B cell (primary cell): ENCODE results near the gene TRAPPC14. TPM values are rescaled to one million over a fixed set of nuclear protein-coding genes. Genes with fewer than 3 reads are reported as not detected.

Source experiments
- ATAC-seq: fragments of 200-7000 bp; cut with Tn5 transposase; one replicate; pipeline ENCODE4 v1.10.0; 2021; ENCODE audit warnings: low read depth, mild to moderate bottlenecking, moderate number of reproducible peaks, moderate library complexity
- CTCF ChIA-PET: fragments of 350-600 bp; sonication (Branson Sonifier 250); formaldehyde crosslinking; loops from one replicate; lab custom pipeline; 2021; ENCODE audit warnings: antibody characterized with exemption, inconsistent platforms; lab: Charles Lee
- POLR2A ChIA-PET: fragments of 350-600 bp; sonication (Branson Sonifier 250); formaldehyde crosslinking; loops from one replicate; lab custom pipeline; 2021; ENCODE audit warnings: antibody characterized with exemption; lab: Charles Lee
- DNase-seq: peaks from one replicate; pipeline ENCODE4 v3.0.0; 2013
- H2AFZ ChIP-seq: 2 replicates; pipeline ENCODE4 v1.6.1; 2012; ENCODE audit warnings: mild to moderate bottlenecking, low read depth, low read length; ENCODE audit not compliant: insufficient read depth, poor library complexity, severe bottlenecking
- H3K27ac ChIP-seq, 2 donors: 1 replicate in 1 of 2; 2 replicates in 1 of 2; pipeline ENCODE4 v1.5.1; 2012 to 2013; ENCODE audit warnings: low read length in 2 of 2, mild to moderate bottlenecking in 2 of 2, moderate library complexity in 1 of 2
- H3K27me3 ChIP-seq, 4 experiments: fragments of 200-600 bp in 1 of 4; sonication (generic) in 1 of 4; replicated peaks in 1 of 4; 1 replicate in 2 of 4; 2 replicates in 2 of 4; pipeline versions ENCODE4 v1.6.1 to v1.7.0; 2013 to 2016; ENCODE audit warnings: low read length in 3 of 4, mild to moderate bottlenecking in 2 of 4, mixed read lengths in 1 of 4, moderate library complexity in 1 of 4; ENCODE audit not compliant: insufficient read depth in 4 of 4, control insufficient read depth in 3 of 4; ENCODE audit errors: control extremely low read depth in 1 of 4
- H3K36me3 ChIP-seq, 2 experiments: replicated peaks in 1 of 2; 1 replicate in 1 of 2; 2 replicates in 1 of 2; pipeline versions ENCODE4 v1.6.1 to v1.7.1; 2013; ENCODE audit warnings: low read length in 1 of 2; ENCODE audit not compliant: insufficient read depth in 2 of 2, control insufficient read depth in 1 of 2; ENCODE audit errors: control extremely low read depth in 1 of 2, extremely low read depth in 1 of 2
- H3K4me1 ChIP-seq, 2 donors: fragments of 200-600 bp in 1 of 2; sonication (generic) in 1 of 2; 1 replicate in 1 of 2; 2 replicates in 1 of 2; pipeline versions ENCODE4 v1.5.1 to v1.6.1; 2013 to 2017; ENCODE audit warnings: low read length in 2 of 2; ENCODE audit not compliant: control insufficient read depth in 2 of 2, insufficient read depth in 2 of 2
- H3K4me2 ChIP-seq: replicated peaks from 2 replicates; pipeline ENCODE3; 2012; ENCODE audit warnings: mild to moderate bottlenecking, low read depth, low read length; ENCODE audit not compliant: poor library complexity, severe bottlenecking
- H3K4me3 ChIP-seq, 5 experiments: fragments of 200-600 bp in 1 of 5; sonication (generic) in 1 of 5; 1 replicate in 3 of 5; 2 replicates in 2 of 5; pipeline versions ENCODE4 v1.5.1 to v1.7.0; 2011 to 2016; ENCODE audit warnings: low read length in 4 of 5, mild to moderate bottlenecking in 4 of 5, low read depth in 2 of 5, control low read depth in 1 of 5, moderate library complexity in 1 of 5; ENCODE audit not compliant: insufficient read depth in 1 of 5; ENCODE audit errors: control extremely low read depth in 1 of 5, extremely low read depth in 1 of 5
- H3K79me2 ChIP-seq: fragments of 200-600 bp; sonication (generic); one replicate; pipeline ENCODE4 v1.6.0; 2016; ENCODE audit warnings: low read length; ENCODE audit not compliant: control insufficient read depth, insufficient read depth
- H3K9ac ChIP-seq: fragments of 200-600 bp; sonication (generic); 2 replicates; pipeline ENCODE4 v1.6.1; 2017; ENCODE audit warnings: mild to moderate bottlenecking, low read length, moderate library complexity
- H3K9me3 ChIP-seq, 3 donors: one replicate each; pipeline versions ENCODE4 v1.6.1 to v1.7.1; 2013; ENCODE audit warnings: low read length in 2 of 3; ENCODE audit not compliant: control insufficient read depth in 2 of 3, insufficient read depth in 1 of 3; ENCODE audit errors: control extremely low read depth in 1 of 3
- H4K20me1 ChIP-seq: 2 replicates; pipeline ENCODE4 v1.6.0; 2012; ENCODE audit warnings: mild to moderate bottlenecking, low read length; ENCODE audit not compliant: insufficient read depth, control insufficient read depth, poor library complexity, severe bottlenecking
- H3K27ac Mint-ChIP-seq: one replicate; pipeline ENCODE4 v1.8.0; 2021; ENCODE audit warnings: mixed read lengths
- H3K27me3 Mint-ChIP-seq: one replicate; pipeline ENCODE4 v1.8.0; 2021; ENCODE audit warnings: mixed read lengths
- H3K4me1 Mint-ChIP-seq: one replicate; pipeline ENCODE4 v1.8.0; 2021; ENCODE audit warnings: mixed read lengths
- H3K4me3 Mint-ChIP-seq: one replicate; pipeline ENCODE4 v1.8.0; 2021; ENCODE audit warnings: mixed read lengths
- H3K9me3 Mint-ChIP-seq: one replicate; pipeline ENCODE4 v1.8.0; 2022; ENCODE audit warnings: mixed read lengths; ENCODE audit not compliant: insufficient read depth
- CTCF ChIP-seq: fragments of 200-600 bp; IDR thresholded peaks from one replicate; pipeline ENCODE4 v1.8.0; 2022; ENCODE audit warnings: antibody characterized with exemption, mild to moderate bottlenecking
- EZH2 ChIP-seq: IDR thresholded peaks from 2 replicates; pipeline ENCODE4 v1.6.1; 2012; ENCODE audit warnings: borderline replicate concordance, low read depth, mild to moderate bottlenecking, moderate library complexity, low read length; ENCODE audit not compliant: insufficient read depth, poor library complexity, severe bottlenecking
- WGBS: methylation state at CpG from one replicate; pipeline ENCODE4 v1.1.5; 2013; ENCODE audit warnings: missing lambda C conversion rate; ENCODE audit not compliant: insufficient coverage; 5-methylcytosine and 5-hydroxymethylcytosine counted together
- intact Hi-C: fragments of 100-400 bp; cut with micrococcal nuclease; formaldehyde crosslinking; loops from one replicate; pipeline ENCODE4 v1.10.0; 2022
- polyA minus RNA-seq: library from RNA; depleted of rRNA, polyadenylated mRNA; stranded (reverse); fragments of >200 nt; gene quantifications from 2 replicates; pipeline ENCODE4 v1.2.3, GENCODE V29; 2012
- polyA plus RNA-seq: library from polyadenylated mRNA; depleted of rRNA; stranded (reverse); fragments of >200 nt; gene quantifications from 2 replicates; pipeline ENCODE4 v1.2.3, GENCODE V29; 2012
- total RNA-seq, 2 donors: library from RNA; stranded (reverse); fragments of 120-200 nt in 1 of 2; gene quantifications; 1 replicate in 1 of 2; 2 replicates in 1 of 2; pipeline versions ENCODE4 v1.2.3 to v1.2.4, GENCODE V29; 2013 to 2022

The TRAPPC14 gene
- total RNA-seq (71.2 and 75.8 TPM in 2 replicates), polyA plus RNA-seq (55.3 and 64.8 TPM in 2 replicates), polyA minus RNA-seq (49.6 and 55.3 TPM in 2 replicates)
- total RNA-seq (2013) = 31.6 TPM

GRCh38 chr7:100158229-100159098, at the start of gene TRAPPC14:
TSS of gene TRAPPC14 (minus strand) at chr7:100158723. CDS start at chr7:100158499, 224 bp downstream.
- peaks cover 0 to 41% of the 10 kb centered on the region in 2 experiments for H3K36me3 ChIP-seq
- Mint-ChIP-seq H3K9me3 (no peaks in the 10 kb centered on the region), H3K27ac (peak within 1 kb of the TSS; percentile 90), H3K4me1 (peaks cover 43% of the 10 kb centered on the region), H3K4me3 (peak within 1 kb of the TSS; percentile 89), H3K27me3 (no peaks in the 10 kb centered on the region)
- H3K9me3 ChIP-seq = no peaks in the 10 kb centered on the region
- ATAC-seq (peak; percentile 93), DNase-seq (peak; percentile 93)
- H3K4me3 ChIP-seq = peak within 1 kb of the TSS; percentile 56 to 95 (median 73)
- H4K20me1 ChIP-seq = peaks cover 28% of the 10 kb centered on the region
- no peaks in the 10 kb centered on the region for H3K27me3 ChIP-seq
- intact Hi-C loops = loop anchor here (1.0 to 5.0 kb wide), 6 partner anchors 10 to 179 kb away; partner anchors contain the start of genes GAL3ST4, GPC2, LAMTOR4 and MBLAC1
- TF ChIP-seq EZH2 = no peak
- TF ChIP-seq CTCF = no peak
- ChIA-PET CTCF (interaction anchor here (0.5 to 5.1 kb wide), 6 partner anchors 9 to 38 kb away, joined by 3 to 18 read pairs (median 4); partner anchors contain the start of gene LAMTOR4), POLR2A (interaction anchor here (0.7 to 2.9 kb wide), 2 partner anchors 10 to 30 kb away, joined by 5 to 16 read pairs; partner anchors contain the start of gene LAMTOR4)
- H3K4me1 ChIP-seq = peaks cover 22 to 27% of the 10 kb centered on the region in 2 donors
- H3K4me2 ChIP-seq = peak within 1 kb of the TSS; percentile 92
- under 1% methylated on average over 81 of the region's 87 CpGs for WGBS
- peak within 1 kb of the TSS; percentile 95 for H3K9ac ChIP-seq
- H3K79me2 ChIP-seq = peaks cover 23% of the 10 kb centered on the region
- peak within 1 kb of the TSS; percentile 68 to 84 for H3K27ac ChIP-seq
- H2AFZ ChIP-seq = peak within 1 kb of the TSS; percentile 97
